ENCODE results near the gene C15orf62.

DNA sequence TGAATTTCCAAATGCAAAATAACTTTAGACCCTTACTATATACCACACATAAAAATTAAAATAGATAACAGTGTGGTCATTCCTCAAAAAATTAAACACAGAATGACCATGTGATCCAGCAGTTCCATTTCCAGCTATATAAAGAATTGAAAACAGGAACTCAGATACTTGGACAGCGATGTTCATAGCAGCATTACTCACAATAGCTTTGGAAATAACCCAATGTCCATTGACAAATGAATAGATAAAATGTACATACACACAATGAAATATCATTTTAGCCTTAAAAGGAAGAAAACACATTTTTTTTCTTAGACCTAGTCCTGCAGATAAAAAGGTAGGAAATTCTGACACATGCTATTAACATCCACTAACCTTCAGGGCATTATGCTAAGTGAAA is 48.1 kb upstream of the C15orf62 start:
- TF ChIP-seq, protein P1, sequence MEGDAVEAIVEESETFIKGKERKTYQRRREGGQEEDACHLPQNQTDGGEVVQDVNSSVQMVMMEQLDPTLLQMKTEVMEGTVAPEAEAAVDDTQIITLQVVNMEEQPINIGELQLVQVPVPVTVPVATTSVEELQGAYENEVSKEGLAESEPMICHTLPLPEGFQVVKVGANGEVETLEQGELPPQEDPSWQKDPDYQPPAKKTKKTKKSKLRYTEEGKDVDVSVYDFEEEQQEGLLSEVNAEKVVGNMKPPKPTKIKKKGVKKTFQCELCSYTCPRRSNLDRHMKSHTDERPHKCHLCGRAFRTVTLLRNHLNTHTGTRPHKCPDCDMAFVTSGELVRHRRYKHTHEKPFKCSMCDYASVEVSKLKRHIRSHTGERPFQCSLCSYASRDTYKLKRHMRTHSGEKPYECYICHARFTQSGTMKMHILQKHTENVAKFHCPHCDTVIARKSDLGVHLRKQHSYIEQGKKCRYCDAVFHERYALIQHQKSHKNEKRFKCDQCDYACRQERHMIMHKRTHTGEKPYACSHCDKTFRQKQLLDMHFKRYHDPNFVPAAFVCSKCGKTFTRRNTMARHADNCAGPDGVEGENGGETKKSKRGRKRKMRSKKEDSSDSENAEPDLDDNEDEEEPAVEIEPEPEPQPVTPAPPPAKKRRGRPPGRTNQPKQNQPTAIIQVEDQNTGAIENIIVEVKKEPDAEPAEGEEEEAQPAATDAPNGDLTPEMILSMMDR (IDR thresholded peaks at IDR 0.05): no peak
- TF ChIP-seq, protein P2, sequence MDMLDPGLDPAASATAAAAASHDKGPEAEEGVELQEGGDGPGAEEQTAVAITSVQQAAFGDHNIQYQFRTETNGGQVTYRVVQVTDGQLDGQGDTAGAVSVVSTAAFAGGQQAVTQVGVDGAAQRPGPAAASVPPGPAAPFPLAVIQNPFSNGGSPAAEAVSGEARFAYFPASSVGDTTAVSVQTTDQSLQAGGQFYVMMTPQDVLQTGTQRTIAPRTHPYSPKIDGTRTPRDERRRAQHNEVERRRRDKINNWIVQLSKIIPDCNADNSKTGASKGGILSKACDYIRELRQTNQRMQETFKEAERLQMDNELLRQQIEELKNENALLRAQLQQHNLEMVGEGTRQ (IDR thresholded peaks at IDR 0.05; ENCODE audit: borderline replicate concordance, low read depth, low read length): no peak
- TF ChIP-seq NRF1 (IDR thresholded peaks at IDR 0.05; ENCODE audit: low read depth, low read length): no peak
- TF ChIP-seq EP300 (IDR thresholded peaks at IDR 0.05; ENCODE audit: borderline replicate concordance in 1 of 2, low read depth in 1 of 2, low read length in 1 of 2): no peak
- TF ChIP-seq RFX5 (IDR thresholded peaks at IDR 0.05; ENCODE audit: low read length): no peak
- no peak for TF ChIP-seq USF1 (IDR thresholded peaks at IDR 0.05; ENCODE audit: borderline replicate concordance, low read depth)
- TF ChIP-seq SIN3A (IDR thresholded peaks at IDR 0.05; ENCODE audit: borderline replicate concordance, low read depth, low read length): no peak
- no peak for TF ChIP-seq RCOR1 (IDR thresholded peaks at IDR 0.05; ENCODE audit: low read length)
- TF ChIP-seq POLR2AphosphoS5 (IDR thresholded peaks at IDR 0.05; ENCODE audit: low read depth, low read length): no peak
- no peak for TF ChIP-seq YY1 (IDR thresholded peaks at IDR 0.05; ENCODE audit: low read depth)

Measured in SK-N-SH (cell line).